ENCODE results near the gene DACH1. TPM values are rescaled to one million over a fixed set of nuclear protein-coding genes. Genes with fewer than 3 reads are reported as not detected.

DACH1 gene
- total RNA-seq, 1 donor from 2014 or later: 10.4 TPM

DNA sequence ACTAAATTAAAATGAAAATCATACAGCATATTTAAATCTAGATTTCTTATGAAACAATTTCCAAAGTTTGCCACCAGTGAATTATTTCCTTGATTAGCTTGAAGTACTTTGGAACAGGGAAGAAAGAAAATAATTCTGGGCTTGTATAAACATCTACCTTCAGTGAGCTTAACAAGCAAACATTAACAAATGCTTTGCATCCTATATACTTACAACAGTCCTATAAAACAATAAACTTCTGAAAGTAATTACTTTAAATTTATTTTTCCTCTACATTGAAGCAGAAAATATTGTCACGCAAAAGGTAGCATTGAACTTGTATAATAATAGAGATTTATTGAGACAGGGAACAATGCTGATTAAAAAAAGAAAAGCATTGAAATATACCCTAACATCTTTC, 164.8 kb downstream of the DACH1 start:
- no peak for DNase-seq (ENCODE audit: low spot score)

DNA sequence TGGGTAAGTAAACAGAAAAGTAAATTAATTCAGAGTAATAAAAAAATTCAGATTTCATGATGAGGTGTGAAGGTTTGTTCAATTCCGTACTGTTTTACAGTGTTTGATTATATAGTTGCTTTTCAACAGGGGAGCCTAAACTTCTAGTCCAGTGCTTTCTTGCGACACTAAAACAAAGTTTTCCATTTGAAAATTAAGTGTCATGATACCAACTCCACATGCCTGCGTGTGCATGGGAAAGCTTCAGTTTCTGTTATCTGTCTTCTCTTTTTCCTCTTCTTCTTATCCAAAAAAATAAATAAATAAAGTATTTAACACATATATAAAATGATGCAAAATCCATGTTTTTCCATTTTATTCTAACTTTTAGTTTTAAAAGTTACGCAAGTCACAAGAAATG, 165.3 kb downstream of the DACH1 start:
- DNase-seq (ENCODE audit: low spot score): no peak

DNA sequence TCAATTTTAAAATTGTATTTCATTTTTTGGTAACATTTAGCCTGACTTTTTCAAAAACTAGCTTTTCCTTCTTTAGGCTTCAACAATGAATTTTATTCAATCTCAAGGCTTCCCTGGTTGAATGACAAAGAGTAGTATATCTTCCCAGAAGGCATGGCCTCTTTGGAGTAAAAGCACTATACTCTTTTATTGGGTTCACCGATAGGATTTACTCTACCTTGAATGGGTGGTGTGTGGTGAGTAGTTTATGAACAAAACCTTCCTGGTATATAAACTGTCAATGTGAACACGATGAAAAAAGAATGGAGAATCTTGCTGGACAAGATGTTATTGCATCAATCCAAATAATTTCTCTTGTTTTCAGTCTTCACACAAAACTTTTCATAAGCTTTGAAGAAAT, 167.7 kb downstream of the DACH1 start:
- no peak for DNase-seq (ENCODE audit: low spot score)

DNA sequence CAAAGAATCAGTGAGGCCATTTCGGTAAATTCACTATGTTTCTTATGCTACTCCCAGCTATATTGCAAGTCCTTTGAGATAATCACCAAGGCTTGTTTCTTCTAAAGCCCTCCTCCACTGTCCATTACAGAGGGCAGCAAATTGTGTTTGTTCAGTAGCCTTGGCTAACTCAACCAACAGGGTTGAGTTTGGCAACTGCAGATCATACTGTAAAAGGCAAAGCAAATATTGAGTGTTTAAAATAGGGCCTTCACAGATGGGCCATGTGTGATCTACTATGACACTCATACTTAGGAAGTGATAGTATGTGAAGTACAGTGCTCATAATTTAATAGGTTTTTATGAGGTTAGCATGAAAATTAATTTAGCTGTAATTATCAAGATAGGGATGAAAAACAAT, 171.3 kb downstream of the DACH1 start:
- DNase-seq (ENCODE audit: low spot score): no peak

DNA sequence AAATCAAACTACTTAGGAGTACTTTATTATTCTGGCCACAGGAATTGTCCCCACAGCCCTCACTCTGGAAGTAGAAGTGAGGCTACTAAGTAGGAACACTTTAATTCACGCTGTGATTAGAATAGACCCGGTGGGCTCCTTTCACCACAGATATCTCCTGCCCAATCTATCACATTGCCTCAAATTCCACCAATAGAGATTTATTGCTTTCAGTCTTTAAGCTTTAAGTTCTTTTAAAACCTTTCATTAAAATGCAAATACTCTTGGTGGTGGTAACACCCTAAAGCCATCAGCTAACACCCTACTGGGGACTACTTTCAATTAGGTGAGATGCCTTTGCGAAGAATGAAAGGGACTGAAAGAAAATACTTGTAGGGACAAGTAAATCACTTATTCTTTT, 181.9 kb downstream of the DACH1 start:
- no peak for DNase-seq (ENCODE audit: low spot score)

DNA sequence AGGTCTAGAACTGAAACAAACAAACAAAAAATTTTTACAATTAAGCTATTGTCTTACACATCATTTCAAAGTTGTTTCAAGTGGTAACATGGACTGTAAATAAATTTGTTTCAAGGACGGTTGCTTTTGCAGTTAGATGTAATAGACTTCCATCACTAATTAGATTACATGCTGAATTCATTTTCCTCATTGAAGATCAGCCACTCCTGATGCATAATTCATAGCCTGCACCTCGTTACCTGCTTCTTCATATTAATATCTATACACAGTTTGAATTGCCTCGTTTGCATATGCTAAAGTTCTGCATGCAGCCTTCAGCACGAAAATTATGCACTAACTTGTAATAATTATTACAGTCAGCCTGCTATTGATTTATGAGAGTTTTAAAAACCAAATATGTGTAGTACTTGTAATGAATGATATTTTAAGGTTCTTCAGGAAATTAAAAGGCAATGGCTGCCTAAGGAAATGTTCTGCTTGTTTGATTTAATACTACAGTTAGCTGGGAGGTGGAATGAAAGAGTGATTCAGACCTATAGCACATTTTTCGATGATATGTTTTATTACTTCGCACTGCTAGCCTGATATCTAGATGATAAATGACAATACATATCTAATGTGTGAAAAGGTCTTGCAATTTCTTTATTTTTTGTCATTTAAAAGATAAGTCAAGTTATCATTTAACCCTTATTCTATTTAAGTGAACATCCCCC, 184.9 kb downstream of the DACH1 start:
- no peak for DNase-seq (ENCODE audit: low spot score)

DNA sequence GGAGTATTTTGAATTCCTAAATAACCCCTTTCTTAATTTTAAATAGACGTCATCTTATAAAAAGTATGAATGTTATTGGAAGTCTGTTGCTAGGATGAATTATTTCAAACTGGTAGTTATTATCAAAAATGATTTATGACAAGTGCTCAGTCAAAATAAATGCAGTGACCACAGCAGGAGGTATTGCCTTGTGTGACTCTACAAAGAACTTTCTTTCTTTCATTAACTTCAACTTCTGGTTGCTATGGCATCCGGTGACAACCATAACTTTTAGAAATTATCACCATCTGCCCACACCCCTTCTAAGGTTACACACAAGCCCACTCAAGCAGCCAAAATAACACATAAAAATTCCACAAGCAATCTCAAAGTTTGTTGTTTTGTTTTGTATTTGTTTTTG, 189.9 kb downstream of the DACH1 start:
- no peak for DNase-seq (ENCODE audit: low spot score)

DNA sequence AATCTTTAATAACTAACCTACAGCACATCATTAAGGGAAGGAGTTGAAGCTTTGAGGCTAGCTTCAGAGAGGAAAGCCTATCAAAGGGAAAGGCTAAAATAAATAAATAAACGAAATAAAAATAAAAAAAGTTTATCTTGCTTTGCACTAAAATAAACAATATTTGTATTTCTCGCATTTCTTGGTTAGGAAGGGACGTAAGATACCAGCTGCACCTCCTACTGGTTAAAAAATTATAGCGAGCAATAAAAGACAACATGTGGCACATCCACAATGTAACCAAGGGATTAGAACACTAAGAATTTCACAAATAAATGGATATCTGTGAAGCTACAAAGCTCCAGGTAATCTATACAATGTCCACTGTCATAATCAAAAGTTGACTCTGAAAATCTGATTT, 194.5 kb downstream of the DACH1 start:
- DNase-seq (ENCODE audit: low spot score): no peak

DNA sequence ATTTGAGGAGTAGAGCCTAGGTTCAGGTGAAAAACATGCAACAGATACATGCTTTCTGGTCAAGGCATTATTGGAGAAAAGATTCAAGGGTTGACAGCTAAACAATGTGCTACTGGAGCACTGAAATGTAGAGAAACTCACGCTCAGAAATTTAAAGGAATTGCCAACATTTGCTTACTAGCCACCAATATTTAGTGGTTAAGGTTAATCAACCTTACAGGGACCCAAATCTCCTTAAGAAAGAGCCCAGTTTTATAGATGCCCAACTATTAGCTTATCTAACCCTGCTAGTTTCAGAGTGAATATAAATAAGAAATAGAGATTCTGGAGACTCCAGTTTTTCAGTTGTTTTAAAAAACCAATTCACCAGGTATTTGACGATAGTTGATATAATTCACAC, 203.6 kb downstream of the DACH1 start:
- no peak for DNase-seq (ENCODE audit: low spot score)

DNA sequence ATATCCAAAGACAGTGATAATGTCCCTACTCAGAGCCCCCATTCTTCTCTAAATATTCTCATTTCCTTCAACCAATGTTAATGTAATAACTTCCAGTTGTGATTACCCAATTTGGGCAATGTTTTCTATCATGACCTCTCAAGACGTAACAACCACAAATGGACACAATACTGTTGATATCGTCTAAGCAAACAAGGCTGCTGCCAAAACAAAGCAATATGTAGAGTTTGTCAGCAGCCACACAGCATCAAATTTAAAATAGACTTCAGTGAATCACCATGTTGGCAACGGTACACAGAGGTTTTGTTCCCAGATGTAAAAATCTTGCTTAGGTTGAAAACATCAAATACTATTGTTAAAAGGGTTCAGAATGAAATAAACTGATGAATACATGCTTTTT, 205.1 kb downstream of the DACH1 start:
- DNase-seq (ENCODE audit: low spot score): no peak

DNA sequence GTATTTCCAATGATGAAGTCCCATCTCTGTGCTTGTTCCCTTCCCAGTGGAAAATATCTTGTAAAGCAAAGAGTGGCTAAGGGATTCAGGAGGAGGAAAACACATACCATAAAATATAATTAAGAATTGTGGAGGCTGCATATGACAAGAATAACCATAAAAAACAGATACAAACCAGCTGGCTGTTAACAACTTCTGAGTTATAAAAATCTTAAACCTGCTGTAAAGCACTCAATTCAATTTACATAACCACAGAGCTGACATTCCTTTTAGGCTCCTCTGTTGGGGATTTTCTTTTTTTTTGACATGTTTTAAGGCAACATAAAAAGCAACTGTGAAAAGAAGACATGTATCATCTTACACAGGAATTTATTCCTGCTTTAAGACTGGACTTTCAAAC, 207.6 kb downstream of the DACH1 start:
- no peak for DNase-seq (ENCODE audit: low spot score)

DNA sequence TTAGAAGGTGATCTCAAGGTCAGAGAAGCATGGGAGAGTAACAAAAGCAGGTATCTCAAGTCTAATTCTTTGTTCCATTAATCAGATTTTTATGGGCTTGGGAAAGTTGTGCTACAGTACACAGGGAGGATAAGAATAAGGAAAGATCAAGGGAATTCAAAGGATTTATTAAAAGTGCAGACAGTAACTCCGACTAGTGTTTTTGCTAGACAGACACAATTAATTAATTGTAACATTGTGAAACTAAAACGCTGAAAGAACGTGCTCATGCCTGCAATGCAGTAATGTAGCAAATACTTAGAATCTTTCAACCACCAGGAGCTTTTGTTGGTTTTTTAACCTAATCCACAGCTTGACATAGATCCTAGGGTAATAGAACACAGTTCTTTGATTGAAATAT, 221.5 kb downstream of the DACH1 start:
- no peak for DNase-seq (ENCODE audit: low spot score)

DNA sequence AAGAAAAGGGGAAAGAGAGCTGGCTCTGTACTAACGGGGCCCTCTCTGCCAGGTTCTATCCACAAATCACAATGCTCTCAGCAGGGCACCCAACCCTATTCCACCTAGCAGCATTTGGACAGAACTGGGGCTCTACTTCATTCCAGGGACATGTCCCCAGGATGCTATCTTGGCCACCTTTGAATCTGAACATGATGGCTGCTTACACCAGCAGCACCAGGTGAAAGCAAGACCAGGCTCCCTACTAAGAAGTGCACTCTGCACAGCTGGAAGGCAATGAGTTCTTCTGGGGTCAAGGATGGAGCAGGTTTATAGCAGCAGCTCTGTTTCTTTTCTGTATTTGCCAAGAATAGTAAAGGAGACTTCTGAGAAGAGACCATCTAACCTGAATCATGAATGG, 222.4 kb downstream of the DACH1 start:
- no peak for DNase-seq (ENCODE audit: low spot score)

DNA sequence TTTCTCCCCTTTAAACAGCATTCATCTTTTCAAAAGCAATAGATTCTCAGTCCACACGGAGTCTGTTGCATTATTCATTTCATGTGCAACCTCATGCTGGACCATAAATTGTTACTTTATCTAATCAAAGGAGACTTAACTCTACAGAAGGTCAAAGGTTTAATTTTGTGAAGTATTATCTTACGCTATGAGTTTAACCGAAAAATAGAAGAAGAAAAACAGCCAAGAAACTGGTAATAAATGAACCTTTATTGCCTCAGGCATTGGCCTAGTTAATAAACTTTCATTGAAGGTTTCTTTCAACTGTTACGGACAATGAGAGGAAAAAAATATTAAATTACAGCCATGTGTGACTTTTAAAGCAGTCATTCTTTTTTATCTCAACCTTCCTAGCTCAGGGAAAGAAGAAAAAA, 223.6 kb downstream of the DACH1 start:
- DNase-seq (ENCODE audit: low spot score): no peak

DNA sequence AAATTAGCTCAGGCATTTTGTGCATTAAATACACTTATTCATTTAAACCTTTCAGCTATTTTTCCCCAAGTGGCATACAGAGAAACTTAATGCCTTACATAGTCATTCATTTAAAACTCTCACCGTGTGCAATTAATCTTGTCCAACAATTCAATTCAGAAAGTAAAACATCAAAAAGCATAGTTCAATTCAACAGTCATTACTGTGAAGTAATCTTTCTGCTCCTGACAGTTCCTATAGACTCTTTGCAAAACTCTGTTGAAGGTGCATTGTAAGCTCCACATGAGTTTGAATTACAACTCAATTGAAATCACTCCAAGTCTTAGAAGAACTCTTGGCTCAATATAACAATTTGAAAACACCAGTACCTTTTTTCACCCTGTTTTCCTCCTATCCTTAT, 228.3 kb downstream of the DACH1 start:
- no peak for DNase-seq (ENCODE audit: low spot score)

DNA sequence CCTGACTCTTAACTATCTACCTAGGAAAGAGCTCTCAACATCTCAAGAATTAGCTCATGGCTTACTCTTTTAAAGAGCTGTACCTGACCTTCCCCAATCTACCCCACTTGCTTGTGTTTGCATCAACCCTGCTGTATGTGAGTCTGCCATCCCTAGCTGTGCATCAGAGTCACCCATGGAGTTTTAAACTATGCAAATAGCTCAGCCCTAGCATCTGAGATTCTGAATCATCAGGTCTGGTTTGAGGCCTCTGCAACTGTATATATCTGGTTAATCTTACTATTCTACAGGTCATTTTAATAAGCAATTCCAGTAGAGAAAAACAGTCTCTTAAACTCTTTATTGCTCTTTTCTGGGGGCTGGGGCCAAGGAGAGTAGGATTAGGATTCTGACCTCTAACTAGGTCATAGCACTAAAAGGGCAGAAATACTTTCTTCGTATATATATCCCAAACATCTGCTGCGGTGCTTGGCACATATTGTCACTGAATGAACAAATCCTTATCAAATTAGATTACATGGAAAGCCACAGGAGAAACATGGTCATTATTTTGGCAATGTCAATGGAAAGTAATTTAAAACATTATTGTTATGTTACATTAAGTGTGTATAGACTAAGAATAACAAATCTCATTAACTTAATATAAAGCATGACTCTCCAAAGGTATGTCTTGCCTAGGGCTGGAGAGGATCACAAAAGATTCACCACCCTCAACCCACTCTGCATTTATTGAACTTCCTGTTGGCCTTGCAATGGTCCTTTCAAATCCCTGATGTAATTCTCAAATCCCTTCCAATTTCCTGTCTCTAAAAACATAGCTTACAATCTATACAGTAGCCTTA, 232.2 kb downstream of the DACH1 start:
- no peak for DNase-seq (ENCODE audit: low spot score)

DNA sequence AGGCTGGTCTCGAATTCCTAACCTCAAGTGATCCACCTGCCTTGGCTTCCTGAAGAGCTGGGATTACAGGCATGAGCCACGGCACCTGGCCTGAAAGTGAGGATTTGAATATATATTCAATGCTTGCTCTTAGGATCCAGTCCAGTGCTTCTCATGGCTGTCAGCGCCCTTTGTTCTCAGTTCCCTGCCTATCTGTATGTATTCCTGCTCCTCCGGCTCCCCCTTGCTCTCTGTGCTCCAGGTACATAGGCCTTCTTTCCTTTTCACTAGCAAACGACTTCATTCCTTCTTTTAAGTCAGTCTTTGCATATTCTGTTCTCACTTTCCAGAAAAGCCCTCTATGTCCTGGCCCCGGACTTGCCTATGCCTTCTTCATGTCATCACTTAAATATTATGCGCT, 232.8 kb downstream of the DACH1 start:
- no peak for DNase-seq (ENCODE audit: low spot score)

DNA sequence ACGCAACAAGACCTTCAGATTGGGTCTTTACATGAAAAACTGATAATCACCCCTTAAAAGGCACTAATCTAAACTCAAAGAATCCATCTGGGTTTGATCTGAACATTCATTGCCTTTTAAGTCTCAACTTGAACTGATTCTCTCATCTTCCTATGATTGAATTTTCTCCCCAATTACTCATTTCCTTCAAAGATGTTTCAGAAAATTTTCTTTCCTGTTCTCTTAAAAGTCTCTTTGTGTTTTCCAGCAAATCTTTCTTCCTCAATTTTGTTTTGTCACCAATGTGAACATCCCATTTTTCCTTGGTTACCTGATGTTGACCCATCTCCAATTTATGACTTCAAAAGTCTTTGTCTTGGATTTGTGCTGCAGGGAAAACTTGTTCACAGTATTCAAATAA, 234.3 kb downstream of the DACH1 start:
- DNase-seq (ENCODE audit: low spot score): no peak

DNA sequence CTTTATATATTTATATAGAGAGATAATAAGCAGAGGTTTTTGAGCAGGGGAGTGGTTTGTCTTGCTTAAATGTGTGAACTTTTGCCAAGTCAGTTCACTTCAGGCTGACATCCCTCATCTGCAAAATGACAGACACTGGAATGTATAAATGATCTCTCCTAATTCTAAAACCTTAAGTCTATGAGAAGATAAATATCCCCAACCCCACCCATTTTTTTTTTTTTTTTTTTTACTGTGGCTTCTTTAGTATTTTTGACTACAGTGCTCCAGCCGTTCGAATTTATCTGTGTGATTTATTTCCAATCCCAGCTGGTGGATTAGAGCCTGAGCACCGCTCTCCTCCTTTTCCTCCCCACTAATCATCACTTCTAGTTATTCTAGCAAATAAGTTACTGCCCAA, 234.8 kb downstream of the DACH1 start:
- no peak for DNase-seq (ENCODE audit: low spot score)

DNA sequence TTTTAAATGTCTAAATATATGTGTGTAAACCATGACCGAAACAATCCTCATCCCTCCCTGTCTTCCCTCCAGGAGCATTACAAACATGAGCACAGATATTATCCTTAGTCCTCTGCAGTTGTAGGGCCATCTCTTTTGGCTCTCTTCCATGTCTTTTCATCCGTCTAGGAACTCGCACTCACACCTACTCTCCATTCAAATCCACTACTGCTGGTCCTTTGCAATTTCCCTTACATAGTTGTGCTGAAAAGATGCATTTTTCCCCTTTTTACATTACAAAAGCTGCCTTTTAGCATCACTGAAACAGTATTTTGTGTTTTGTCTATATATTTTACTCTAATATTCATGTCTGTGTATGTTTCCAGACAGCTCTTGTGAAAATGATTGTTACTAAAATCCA, 237.8 kb downstream of the DACH1 start:
- no peak for DNase-seq (ENCODE audit: low spot score)

DNA sequence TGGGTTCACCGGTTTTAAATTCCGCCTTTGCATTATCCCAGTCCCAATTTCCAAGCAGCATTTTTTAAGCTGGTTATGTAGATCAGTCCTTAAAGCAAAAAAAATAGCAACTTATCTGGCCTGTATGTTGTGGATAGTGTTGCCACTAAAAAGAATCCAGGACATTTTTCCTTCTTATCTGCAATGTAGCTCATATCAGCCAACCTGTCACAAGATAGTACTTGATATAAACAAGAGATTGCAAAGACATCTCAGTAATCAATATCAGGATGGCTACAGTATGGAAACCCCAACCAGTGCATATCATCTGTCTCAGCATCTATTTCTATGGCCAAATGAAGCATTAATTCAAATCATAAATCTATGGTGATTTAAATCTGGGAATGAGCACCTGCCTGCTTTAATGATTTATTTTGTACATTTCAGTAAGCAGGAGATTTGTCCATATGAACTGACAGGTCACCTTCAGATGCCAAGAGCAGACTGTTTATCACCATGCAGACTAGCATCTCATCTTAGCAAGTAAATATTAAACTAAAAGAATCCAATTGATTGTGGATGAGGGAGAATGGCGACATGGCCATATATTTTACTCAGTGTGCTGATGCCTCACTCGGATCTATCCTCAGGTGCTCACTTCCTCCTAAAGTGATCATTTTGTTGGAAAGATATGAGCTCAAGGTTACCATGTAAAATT, 240.4 kb downstream of the DACH1 start:
- DNase-seq (ENCODE audit: low spot score): no peak

DNA sequence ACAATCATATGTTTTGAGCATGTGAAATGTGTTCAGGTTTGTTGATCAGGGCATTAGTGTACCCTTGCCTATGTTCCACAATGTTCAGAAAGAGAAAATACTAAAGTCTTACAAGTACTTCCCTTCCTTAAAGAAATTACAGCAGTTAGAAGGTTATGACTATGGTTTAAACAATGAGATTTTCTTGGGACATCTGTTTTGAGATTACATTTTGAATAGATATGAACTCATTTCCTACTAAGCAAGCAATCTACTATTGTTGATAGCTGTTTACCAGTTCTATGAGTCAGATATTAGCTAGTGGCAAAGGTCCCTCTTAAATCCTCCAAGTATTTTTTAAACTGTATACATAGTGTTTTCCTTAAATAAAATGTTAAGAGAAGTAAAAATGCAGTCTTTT, 241.3 kb downstream of the DACH1 start:
- DNase-seq (ENCODE audit: low spot score): no peak
